Measurements from ENCODE around the gene FBLN2. TPM values are rescaled to one million over a fixed set of nuclear protein-coding genes. Genes with fewer than 3 reads are reported as not detected.
A peak's percentile ranks its signal among the peaks of the same experiment; 100 is the strongest.

Gene FBLN2
- total RNA-seq, 1 experiment from 2014 or later: 1.8 TPM

DNA sequence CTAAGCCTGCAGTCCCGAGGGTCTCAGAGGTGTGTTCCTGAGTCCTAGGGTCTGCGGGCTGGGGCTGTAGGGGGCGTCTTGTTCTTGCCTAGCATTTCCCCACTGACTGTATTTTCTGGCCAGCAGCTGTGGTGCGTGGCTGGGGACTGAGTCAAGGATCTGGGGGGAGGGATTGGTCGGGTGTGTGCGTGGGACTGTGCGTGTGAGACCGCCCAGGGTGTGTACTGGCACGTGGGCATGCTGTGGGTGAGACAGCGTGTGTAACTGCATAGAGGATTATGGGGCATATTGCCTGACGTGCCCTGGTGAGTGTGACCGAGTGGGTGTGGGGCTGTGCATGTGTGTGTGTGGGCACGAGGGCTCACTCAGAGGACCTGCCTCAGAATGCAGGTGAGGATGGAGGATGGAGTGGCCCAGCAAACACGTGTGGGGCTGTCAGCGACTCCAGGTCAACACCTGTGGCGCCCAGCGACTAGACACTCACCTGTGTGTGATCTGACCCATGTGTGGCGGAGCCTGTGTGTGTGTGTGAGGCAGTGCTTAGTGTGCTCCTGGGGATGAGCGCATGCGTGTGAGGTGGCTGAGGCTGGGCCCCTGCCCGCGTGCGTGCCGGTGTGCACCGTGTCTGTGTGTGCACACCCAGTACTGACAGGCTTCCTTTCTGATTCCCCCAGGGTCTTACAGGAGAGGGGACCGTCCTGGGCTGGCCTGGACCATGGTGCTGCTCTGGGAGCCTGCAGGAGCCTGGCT lies 20.9 kb downstream of the FBLN2 start:
- DNase-seq (ENCODE audit: low read depth, low spot score): no peak
- in situ Hi-C loops (cut with HindIII; ENCODE audit: low pct_unique_long_range_greater_than_20kb, low sequenced_read_pairs): no loop called here

DNA sequence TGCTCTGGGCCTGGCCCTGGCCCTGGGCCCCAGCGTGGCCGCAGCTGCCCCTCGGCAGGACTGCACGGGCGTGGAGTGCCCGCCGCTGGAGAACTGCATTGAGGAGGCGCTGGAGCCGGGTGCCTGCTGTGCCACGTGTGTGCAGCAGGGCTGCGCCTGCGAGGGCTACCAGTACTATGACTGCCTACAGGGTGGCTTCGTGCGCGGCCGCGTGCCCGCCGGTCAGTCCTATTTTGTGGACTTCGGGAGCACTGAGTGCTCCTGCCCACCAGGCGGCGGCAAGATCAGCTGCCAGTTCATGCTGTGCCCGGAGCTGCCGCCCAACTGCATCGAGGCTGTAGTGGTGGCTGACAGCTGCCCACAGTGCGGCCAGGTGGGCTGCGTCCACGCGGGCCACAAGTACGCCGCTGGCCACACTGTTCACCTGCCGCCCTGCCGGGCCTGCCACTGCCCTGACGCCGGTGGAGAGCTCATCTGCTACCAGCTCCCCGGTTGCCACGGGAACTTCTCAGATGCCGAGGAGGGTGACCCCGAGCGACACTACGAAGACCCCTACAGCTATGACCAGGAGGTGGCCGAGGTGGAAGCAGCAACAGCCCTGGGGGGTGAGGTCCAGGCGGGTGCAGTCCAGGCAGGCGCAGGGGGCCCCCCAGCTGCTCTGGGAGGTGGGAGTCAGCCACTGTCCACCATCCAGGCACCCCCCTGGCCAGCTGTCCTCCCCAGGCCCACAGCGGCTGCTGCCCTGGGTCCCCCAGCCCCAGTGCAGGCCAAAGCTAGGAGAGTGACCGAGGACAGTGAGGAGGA lies 21.7 kb downstream of the FBLN2 start:
- in situ Hi-C loops (cut with HindIII; ENCODE audit: low pct_unique_long_range_greater_than_20kb, low sequenced_read_pairs): no loop called here
- peak; percentile 56 for DNase-seq (ENCODE audit: low read depth, low spot score)

GRCh38 chr3:13571264-13571663 lies 22.3 kb downstream of the FBLN2 start:
- no peak for DNase-seq (ENCODE audit: low read depth, low spot score)
- in situ Hi-C loops (cut with HindIII; ENCODE audit: low pct_unique_long_range_greater_than_20kb, low sequenced_read_pairs): no loop called here

- in situ Hi-C loops (cut with HindIII; ENCODE audit: low pct_unique_long_range_greater_than_20kb, low sequenced_read_pairs): no loop called here
- no peak for DNase-seq (ENCODE audit: low read depth, low spot score)
Observed at GRCh38 chr3:13571831-13572750, 23.2 kb downstream of the FBLN2 start.

DNA sequence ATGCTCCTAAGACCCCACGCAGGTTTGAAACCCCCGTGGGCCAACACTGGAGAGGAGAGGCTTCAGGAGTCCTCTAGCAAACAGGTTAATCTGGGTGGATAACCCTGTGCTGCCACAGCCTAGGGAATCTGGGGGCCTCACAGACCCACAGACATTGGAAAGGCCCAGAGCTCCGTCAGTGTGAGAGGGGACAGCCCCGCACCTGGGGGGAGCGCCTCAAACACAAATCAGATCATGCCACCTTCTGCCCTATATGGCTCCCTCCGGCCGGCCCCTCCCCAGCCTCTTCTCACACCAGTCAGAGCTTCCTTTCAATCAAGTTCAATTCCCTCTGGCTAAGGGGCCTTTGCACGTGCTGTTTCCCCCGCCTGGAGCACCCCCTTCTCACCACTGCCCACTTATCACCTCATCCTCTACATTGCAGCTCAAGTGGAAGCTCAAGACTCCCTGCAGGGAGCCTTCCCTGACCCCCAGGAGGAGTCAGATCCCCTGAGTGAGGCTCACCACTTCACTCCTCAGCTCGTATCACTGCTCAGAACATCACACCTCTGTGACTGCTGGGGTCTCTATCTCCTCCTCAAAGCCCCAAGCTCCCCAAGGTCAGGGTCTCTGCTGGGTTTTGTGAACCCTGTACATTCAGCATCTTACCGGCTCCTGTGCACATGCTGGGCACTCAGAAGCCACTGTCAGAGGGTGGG lies 24.1 kb downstream of the FBLN2 start:
- in situ Hi-C loops (cut with HindIII; ENCODE audit: low pct_unique_long_range_greater_than_20kb, low sequenced_read_pairs): no loop called here
- DNase-seq (ENCODE audit: low read depth, low spot score): no peak

DNA sequence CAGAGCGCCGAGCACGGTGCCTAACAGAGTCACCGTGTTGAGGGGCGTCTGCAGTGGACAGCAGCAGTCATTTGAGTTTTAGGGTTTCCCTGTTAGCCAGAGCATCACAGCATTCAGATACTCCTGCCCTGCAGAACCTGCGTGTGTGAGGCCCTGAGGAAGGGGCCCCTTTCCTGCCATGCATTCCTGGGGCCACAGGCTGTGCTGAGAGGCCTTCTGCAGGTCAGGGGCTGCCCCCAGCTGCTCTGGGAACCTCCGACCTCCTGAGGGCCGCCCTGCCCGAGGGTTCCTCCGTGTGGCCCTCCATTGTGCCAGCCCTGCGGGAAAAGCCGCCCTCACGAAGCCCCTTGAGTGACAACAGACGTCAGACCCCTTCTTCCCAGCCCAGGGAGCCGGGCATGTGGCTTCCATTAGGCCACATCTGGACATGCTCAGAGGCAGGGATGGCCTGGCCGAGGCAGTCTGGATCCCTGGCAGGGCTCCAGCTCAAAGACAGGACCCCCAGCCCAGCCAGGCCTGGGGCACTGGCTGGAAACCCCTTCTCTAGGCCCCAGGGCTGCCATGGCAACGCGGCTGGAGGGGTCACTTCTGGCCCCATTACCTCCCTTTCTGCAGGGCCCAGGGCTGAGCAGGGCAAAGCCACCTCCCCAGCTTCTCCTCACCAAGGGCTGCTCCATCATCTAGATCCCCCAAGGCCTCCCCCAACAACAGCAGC lies 25.3 kb downstream of the FBLN2 start:
- in situ Hi-C loops (cut with HindIII; ENCODE audit: low pct_unique_long_range_greater_than_20kb, low sequenced_read_pairs): no loop called here
- DNase-seq (ENCODE audit: low read depth, low spot score): no peak

DNA sequence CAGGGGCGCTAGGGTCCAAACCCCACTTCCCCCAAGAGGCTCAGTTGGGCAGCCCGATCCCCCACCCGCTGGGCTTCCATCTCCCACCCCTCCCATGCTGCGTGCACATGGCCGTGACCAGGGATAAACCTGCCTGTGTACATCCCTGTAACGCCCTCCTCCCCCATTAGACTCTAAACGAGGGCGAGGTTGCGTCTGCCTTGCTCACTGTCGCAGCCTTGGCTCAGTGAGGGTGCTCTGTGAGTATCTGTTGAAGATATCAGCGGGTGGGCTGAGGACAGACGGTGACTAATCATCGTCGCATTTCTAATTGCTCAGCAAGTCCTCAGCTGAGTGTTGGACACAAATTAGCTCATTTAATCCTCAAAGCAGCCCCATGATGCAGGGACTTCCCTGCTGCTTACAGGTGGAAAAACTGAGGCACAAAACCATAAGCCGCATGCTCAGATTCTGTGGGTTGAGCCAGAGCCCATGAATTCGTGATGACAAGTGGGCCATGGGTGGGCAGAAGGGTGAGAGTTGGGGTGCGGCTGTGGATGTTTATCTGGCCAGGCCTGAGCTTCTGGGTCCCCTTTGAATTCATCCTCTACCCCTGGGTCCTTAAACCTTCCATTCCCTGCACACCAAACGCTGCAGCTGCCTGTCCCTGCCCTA lies 26.0 kb downstream of the FBLN2 start:
- in situ Hi-C loops (cut with HindIII; ENCODE audit: low pct_unique_long_range_greater_than_20kb, low sequenced_read_pairs): no loop called here
- no peak for DNase-seq (ENCODE audit: low read depth, low spot score)

GRCh38 chr3:13575459-13576061 lies 26.6 kb downstream of the FBLN2 start:
- in situ Hi-C loops (cut with HindIII; ENCODE audit: low pct_unique_long_range_greater_than_20kb, low sequenced_read_pairs): no loop called here
- no peak for DNase-seq (ENCODE audit: low read depth, low spot score)

- in situ Hi-C loops (cut with HindIII; ENCODE audit: low pct_unique_long_range_greater_than_20kb, low sequenced_read_pairs): no loop called here
- DNase-seq (ENCODE audit: low read depth, low spot score): no peak
Observed at GRCh38 chr3:13577181-13578121, 28.5 kb downstream of the FBLN2 start.

GRCh38 chr3:13578251-13578650 lies 29.3 kb downstream of the FBLN2 start:
- in situ Hi-C loops (cut with HindIII; ENCODE audit: low pct_unique_long_range_greater_than_20kb, low sequenced_read_pairs): no loop called here
- no peak for DNase-seq (ENCODE audit: low read depth, low spot score)

DNA sequence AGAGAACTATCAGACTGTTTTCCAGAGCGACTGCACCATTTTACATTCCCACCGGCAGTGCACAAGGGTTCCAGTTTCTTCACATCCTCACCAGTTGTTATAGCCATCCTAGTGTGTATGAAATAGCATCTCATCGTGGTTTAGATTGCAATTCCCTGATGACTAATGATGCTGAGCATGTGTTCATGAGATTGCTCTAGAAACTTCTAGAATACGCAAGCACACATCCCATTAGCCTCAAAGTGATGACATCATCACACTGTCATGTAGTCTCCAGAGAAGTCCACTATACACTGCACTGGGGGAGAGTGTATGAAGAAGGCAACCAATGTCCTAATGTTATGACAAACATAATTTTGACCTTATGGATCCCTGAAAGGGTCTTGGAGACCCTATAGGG lies 30.1 kb downstream of the FBLN2 start:
- no peak for DNase-seq (ENCODE audit: low read depth, low spot score)
- in situ Hi-C loops (cut with HindIII; ENCODE audit: low pct_unique_long_range_greater_than_20kb, low sequenced_read_pairs): no loop called here

GRCh38 chr3:13580256-13581023 lies 31.5 kb downstream of the FBLN2 start:
- no peak for DNase-seq (ENCODE audit: low read depth, low spot score)
- in situ Hi-C loops (cut with HindIII; ENCODE audit: low pct_unique_long_range_greater_than_20kb, low sequenced_read_pairs): no loop called here

DNA sequence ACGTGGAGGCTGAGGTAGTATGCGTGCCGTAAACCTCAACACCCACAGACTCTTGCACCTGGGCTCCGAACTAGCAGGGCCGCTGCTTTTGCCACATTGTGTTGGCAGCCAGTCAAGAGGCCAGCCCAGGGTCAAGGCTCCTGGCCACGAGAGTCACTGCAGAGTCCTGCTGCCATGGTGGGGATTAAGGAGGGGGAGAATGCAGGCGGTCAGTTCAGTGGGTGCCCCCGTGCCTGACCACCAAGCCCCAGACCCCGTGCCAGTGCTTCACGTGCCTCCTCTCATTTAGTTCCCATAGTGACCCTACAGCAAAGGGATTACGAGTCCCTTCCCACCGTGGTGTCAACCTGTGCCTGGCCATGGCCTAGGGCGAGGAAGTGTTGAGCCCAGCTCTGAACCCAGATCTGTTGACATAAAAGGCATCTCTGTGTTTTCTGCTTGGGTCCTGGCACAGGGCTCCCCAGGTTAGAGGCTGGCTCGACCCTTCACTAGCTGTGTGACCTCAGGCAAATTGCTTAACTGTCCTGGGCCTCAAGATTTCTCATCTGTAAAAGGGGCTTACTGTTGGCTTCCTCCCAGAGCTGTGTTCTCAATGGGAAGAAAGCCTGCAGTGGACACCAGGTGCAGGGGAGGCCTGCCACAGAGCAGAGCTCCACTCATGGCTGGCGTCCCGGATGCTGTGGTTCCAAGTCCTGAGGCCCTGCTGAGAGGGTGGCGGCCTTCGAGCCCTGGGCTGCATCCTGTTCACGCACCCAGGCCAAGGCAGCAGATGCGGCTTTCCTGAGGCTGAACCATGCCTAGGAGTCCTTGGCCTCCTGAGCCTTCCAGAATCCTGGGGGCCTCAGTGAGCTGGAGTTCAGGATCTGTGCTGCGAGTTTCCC lies 32.8 kb downstream of the FBLN2 start:
- in situ Hi-C loops (cut with HindIII; ENCODE audit: low pct_unique_long_range_greater_than_20kb, low sequenced_read_pairs): no loop called here
- DNase-seq (ENCODE audit: low read depth, low spot score): no peak
